HG03066 (cell line): ENCODE measurements around the gene SPATA17.
"Not testable (repeated sequence)": the region's sequence is repeated elsewhere in the genome, so short reads cannot be mapped to it uniquely, and the experiment has no call there.

ENCODE experiments used
- ATAC-seq: cut with Tn5 transposase; IDR thresholded peaks from one replicate; pipeline ENCODE4 v1.9.1; 2021; ENCODE audit warnings: low read depth; ENCODE audit not compliant: unreplicated experiment

SPATA17 gene

DNA sequence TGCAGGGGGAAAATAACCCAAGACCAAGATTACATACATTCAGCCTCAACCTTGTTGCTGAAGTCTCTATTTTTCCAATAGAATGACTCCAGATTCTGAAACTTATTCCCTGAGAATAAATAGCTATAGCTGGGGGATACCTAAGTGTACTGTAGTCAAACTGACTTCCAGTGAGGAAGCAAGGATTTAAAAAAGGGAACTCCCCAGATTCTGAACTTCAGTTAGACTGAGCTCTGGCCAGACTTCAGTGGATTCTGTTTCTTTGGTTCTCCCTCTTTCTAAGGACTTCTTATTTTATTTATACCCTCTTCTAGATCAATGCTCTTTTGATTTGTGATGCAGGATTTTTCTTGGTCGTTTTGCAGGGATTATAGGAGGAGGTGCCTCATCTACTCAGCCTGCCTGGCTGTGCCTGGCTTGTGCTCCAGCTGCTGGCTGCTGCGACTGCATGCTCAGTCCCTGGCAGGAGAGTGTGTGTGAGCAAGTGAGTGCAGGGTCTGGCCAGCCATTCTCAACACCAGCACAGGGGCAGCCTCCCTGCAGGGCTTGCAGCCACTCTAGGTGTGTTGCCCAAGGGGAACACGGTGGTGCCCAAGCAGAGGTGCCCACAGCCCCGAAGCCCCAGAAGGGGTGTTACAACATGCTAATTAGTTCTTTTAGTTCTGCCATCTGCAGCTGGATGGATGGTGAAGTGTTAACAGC, 43.0 kb downstream of the SPATA17 start:
- no peak for ATAC-seq

- ATAC-seq = no peak
Observed at GRCh38 chr1:217681806-217682205, 50.7 kb downstream of the SPATA17 start.

GRCh38 chr1:217687511-217687910, 56.4 kb downstream of the SPATA17 start:
- no peak for ATAC-seq

DNA sequence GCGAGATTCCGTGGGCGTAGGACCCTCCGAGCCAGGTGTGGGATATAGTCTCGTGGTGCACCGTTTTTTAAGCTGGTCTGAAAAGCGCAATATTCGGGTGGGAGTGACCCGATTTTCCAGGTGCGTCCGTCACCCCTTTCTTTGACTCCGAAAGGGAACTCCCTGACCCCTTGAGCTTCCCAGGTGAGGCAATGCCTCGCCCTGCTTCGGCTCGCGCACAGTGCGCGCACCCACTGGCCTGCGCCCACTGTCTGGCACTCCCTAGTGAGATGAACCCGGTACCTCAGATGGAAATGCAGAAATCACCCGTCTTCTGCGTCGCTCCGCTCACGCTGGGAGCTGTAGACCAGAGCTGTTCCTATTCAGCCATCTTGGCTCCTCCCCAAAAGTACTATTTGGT, 65.0 kb downstream of the SPATA17 start:
- ATAC-seq = not testable (repeated sequence)

GRCh38 chr1:217703326-217703725, 72.2 kb downstream of the SPATA17 start:
- no peak for ATAC-seq

- no peak for ATAC-seq
Observed at GRCh38 chr1:217712925-217713597, 81.9 kb downstream of the SPATA17 start.

- no peak for ATAC-seq
Observed at GRCh38 chr1:217715681-217716080, 84.5 kb downstream of the SPATA17 start.

DNA sequence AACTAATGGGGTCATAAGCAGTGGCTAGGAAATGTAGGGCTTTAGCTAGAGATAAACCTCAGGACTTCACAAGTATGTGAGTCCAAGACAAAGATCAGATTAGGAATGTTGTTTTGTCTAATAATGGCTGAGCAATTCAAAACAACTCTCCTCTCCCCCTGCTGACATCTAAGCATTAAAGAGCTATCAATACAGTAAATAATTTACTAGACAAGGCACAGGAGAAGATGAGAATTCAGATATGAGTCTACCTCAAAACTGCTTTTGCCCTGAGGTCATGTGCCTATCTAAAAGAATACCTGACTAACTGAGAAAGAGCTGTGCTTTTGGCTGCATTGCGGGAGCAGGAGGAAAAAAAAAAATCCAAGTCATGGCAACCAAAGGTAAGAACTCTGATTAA, 86.8 kb downstream of the SPATA17 start:
- ATAC-seq = no peak

- no peak for ATAC-seq
Observed at GRCh38 chr1:217718873-217719272, 87.7 kb downstream of the SPATA17 start.

GRCh38 chr1:217721692-217722091, 90.5 kb downstream of the SPATA17 start:
- no peak for ATAC-seq

DNA sequence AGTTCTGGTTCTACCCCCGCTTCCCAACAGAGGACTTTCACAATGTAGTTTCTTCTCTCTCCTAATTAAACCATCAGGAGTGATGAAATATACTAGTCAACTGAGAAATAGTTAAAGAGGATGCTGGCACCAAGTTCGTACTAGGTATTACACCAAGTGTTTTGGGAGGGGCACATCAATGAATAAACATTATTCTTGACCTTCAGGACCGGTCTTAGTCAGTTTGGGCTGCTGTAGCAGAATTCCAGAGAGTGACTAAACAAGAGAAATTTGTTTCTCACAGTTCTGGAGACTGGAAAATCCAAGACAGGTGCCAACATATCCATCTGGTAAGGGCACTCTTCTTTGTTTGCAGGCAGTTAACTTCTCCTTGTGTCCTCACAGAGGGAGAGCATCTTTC, 103.8 kb downstream of the SPATA17 start:
- ATAC-seq = no peak

DNA sequence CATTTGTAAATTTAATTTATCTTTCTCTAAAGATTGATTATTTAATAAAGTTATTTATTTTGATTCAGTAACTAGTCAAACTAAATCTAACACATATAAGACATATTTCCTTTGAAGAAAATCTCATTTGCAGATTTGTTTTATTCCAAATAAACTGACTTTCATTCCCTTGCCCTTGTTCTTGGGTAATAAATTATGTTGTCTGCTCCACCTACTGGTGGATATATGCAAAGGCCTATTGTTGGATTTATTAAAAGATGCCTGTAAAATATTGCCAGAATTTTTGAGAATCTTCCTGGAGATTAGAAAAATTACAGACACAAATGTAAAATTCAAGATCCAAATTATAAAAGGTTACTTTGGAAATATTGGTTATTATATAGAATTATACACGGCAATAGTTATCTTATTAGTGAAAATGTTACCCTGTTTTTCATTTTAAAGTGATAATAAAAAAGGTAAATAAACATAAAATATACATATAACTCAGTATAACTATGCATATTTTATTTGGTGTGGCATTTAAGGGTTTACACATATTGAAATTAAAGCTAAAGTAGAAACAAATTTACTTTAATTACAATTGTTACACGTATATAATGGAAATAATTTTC, 116.1 kb downstream of the SPATA17 start:
- ATAC-seq = peak; percentile 61

DNA sequence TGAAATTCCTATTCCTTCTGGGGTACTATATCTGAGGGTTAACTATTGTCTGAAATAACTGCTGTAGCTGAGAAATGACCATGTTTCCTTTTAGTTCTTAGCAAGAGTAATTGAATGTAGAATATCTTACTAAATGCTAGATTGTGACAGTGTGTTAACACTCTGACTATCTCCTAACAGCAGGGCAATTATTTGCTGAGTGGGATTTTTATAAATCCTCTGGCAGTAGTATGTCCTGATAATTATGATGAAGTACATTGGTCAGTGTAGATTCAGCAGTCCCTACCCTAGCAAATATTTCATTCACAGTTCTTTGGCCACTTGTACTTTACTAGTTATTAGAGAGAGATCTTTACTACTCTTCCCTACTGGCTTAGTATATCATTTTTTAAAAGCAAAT, 138.6 kb downstream of the SPATA17 start:
- no peak for ATAC-seq

DNA sequence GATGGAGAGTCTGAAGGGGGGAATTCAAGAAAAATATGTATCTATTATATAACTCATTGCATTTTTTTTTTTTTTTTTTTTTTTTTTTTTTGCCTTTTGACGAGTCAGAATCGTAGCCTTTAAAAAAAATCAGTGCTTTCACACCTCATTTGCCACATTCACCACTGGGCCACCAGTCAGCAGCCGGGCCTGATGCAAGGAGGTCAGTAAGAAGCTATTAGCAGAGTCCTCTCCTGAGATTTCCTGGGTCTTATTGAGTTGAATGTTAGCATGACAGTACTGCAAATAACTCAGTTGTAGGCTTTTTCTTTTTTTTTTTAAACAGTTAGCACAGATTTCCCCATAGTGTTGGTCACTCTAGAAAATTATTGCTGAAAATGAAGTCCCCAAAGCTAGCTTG, 139.8 kb downstream of the SPATA17 start:
- no peak for ATAC-seq

DNA sequence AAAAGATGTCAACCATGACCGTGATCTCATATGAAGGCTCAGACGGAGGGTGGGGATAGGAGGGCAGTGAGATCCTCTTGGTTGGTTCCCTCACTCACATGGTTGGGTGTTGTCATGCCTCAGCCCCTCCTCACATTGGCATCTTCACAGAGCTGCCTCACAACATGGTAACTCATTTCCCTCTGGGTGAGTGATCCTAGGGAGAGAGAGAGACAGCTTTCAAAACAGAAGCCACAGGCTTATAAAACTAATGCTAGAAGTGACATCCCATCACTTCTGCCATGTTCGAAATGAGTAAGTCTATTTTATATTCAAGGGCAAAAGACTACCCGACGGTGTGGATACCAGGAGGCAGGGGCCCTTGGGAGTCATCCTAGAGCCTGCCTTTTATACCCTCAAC, 145.5 kb downstream of the SPATA17 start:
- ATAC-seq = no peak

- ATAC-seq = no peak
Observed at GRCh38 chr1:217781056-217781455, 149.9 kb downstream of the SPATA17 start.

DNA sequence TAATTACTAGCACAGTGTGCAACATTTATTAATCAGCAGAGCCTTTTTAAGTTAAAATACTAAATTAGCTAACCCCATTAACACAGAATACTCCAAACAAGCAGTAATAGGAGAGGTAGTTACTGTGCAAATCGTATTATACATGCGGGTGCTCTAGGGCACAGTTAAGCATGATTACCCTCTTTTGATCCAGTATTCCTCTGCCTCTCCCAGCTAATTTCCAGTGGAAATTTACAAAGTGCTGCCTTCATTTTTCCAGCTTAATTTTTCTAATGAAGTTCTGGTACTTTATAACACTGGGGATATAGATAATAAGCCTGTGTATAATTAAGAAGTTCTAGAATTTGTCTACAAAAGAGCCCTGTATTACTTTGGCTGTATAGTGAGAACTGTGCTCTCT, 159.9 kb downstream of the SPATA17 start:
- no peak for ATAC-seq

- no peak for ATAC-seq
Observed at GRCh38 chr1:217805792-217806191, 174.6 kb downstream of the SPATA17 start.

- ATAC-seq = no peak
Observed at GRCh38 chr1:217812175-217812574, 181.0 kb downstream of the SPATA17 start.

GRCh38 chr1:217813031-217813430, 181.9 kb downstream of the SPATA17 start:
- ATAC-seq = no peak

GRCh38 chr1:217837691-217838090, 206.5 kb downstream of the SPATA17 start:
- ATAC-seq = no peak

GRCh38 chr1:217839161-217839560, 208.0 kb downstream of the SPATA17 start:
- ATAC-seq = no peak
